PFSK-1 (cell line): ENCODE data around the gene GSG1L2.

ENCODE experiments used
- FOXP2 ChIP-seq: optimal IDR thresholded peaks from 2 replicates; pipeline ENCODE3; 2011; ENCODE audit warnings: borderline replicate concordance, control low read depth, inconsistent platforms; ENCODE audit not compliant: insufficient read depth; ENCODE audit errors: extremely low read length, extremely low read depth
- POLR2AphosphoS5 ChIP-seq: IDR thresholded peaks from 2 replicates; pipeline ENCODE4 v1.6.1; 2012; ENCODE audit warnings: low read depth, mild to moderate bottlenecking, control low read depth, low read length, moderate library complexity
- REST ChIP-seq, 2 experiments: IDR thresholded peaks; 2 replicates each; pipeline versions ENCODE4 v1.6.1 to v1.8.0; 2011 to 2012; ENCODE audit warnings: low read depth in 2 of 2, low read length in 2 of 2, control low read depth in 1 of 2, inconsistent platforms in 1 of 2, mild to moderate bottlenecking in 1 of 2, moderate library complexity in 1 of 2; ENCODE audit not compliant: insufficient read depth in 1 of 2
- SIN3A ChIP-seq: IDR thresholded peaks from 2 replicates; pipeline ENCODE4 v1.6.1; 2012; ENCODE audit warnings: mild to moderate bottlenecking, low read length, moderate library complexity, borderline replicate concordance; ENCODE audit not compliant: insufficient read depth
- TAF1 ChIP-seq: IDR thresholded peaks from 2 replicates; pipeline ENCODE4 v1.6.1; 2012; ENCODE audit warnings: low read length, control low read depth, borderline replicate concordance; ENCODE audit not compliant: insufficient read depth

The GSG1L2 gene

DNA sequence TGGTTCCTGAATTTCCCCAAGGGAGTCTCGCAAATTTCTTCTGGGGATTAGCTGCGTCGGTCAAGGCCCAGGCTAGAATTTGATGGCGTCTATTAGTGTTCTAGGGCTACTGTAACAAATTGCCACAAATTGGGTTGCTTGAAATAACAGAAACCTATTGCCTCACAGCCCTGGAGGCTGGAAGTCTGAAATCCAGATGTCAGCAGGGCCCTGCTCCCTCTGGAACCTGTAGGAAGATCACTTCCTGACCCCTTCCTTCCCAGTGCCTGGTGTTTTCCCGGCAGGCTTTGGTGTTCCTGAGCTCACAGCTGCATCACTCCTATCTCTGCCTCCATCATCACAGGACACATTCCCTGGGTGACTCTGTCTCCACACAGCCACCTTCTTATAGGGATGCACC is 54.9 kb downstream of the GSG1L2 start:
- TF ChIP-seq FOXP2 (no peak), POLR2AphosphoS5 (no peak), SIN3A (no peak), REST (IDR thresholded peaks at IDR 0.05; ENCODE audit: insufficient read depth in 1 of 2, low read depth in 2 of 2, low read length in 2 of 2) (no peak), TAF1 (no peak)

- TF ChIP-seq SIN3A: no peak
- no peak for TF ChIP-seq FOXP2
- TF ChIP-seq TAF1: no peak
- no peak for TF ChIP-seq REST (IDR thresholded peaks at IDR 0.05; ENCODE audit: insufficient read depth in 1 of 2, low read depth in 2 of 2, low read length in 2 of 2)
- TF ChIP-seq POLR2AphosphoS5: no peak
Measured at GRCh38 chr17:9765322-9765721, 56.6 kb downstream of the GSG1L2 start.

- TF ChIP-seq SIN3A (peak; percentile 75; the same call in 1 of the 2 replicates), TAF1 (no peak), POLR2AphosphoS5 (no peak), REST (IDR thresholded peaks at IDR 0.05; ENCODE audit: insufficient read depth in 1 of 2, low read depth in 2 of 2, low read length in 2 of 2) (peak; percentile 31 to 52; a peak in 2 of 4 replicates)
Measured at GRCh38 chr17:9763643-9764042, 58.2 kb downstream of the GSG1L2 start.

- no peak for TF ChIP-seq SIN3A
- no peak for TF ChIP-seq REST (IDR thresholded peaks at IDR 0.05; ENCODE audit: insufficient read depth in 1 of 2, low read depth in 2 of 2, low read length in 2 of 2)
Measured at GRCh38 chr17:9760266-9760665, 61.6 kb downstream of the GSG1L2 start.

DNA sequence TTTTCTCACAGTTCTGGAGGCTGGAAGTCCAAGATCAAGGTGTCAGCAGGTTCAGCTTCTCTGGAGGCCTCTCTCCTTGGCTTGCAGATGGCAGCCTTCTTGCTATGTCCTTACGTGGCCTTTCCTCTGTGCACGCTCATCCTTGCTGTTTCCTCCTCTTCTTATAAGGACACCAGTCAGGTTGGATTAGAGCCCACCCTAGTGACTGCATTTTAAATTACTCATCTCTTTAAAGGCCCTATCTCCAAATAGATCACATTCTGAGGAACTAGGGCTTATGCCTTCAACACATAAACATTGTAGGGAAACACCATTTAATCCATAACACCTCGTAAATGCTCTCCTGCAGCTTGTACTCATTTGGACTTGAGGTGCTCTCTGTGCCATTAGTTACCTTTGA is 66.8 kb downstream of the GSG1L2 start:
- TF ChIP-seq REST (IDR thresholded peaks at IDR 0.05; ENCODE audit: insufficient read depth in 1 of 2, low read depth in 2 of 2, low read length in 2 of 2) (no peak), POLR2AphosphoS5 (no peak), FOXP2 (no peak), SIN3A (no peak), TAF1 (no peak)
